ENCODE measurements around the gene ZNF212.

ZNF212 gene

GRCh38 chr7:149289856-149290255, 50.4 kb downstream of the ZNF212 start:
- no peak for DNase-seq

GRCh38 chr7:149291036-149291780, 51.8 kb downstream of the ZNF212 start:
- no peak for DNase-seq

GRCh38 chr7:149291781-149292461, 52.5 kb downstream of the ZNF212 start:
- no peak for DNase-seq

GRCh38 chr7:149292462-149292823, 53.0 kb downstream of the ZNF212 start:
- no peak for DNase-seq

GRCh38 chr7:149293338-149293737, 53.9 kb downstream of the ZNF212 start:
- DNase-seq: no peak

- DNase-seq: no peak
These were observed 54.6 kb downstream of the ZNF212 start for GRCh38 chr7:149293946-149294633.

- no peak for DNase-seq
These were observed 55.4 kb downstream of the ZNF212 start for GRCh38 chr7:149294634-149295480.

- no peak for DNase-seq
These were observed 56.0 kb downstream of the ZNF212 start for GRCh38 chr7:149295481-149295850.

GRCh38 chr7:149296368-149296767, 56.9 kb downstream of the ZNF212 start:
- no peak for DNase-seq

- DNase-seq: peak; percentile 24
These were observed 57.7 kb downstream of the ZNF212 start for GRCh38 chr7:149297034-149297755.

GRCh38 chr7:149300620-149301285, 61.3 kb downstream of the ZNF212 start:
- no peak for DNase-seq

GRCh38 chr7:149302222-149302621, 62.8 kb downstream of the ZNF212 start:
- no peak for DNase-seq

- DNase-seq: peak; percentile 26
These were observed 63.4 kb downstream of the ZNF212 start for GRCh38 chr7:149302865-149303264.

GRCh38 chr7:149304006-149304405, 64.6 kb downstream of the ZNF212 start:
- no peak for DNase-seq

Data from activated CD8-positive, alpha-beta memory T cell treated with anti-CD3 and anti-CD28 coated beads for 24 hours (primary cell).